H54 (cell line): Measurements from ENCODE around the gene PFDN2.
A peak's percentile ranks its signal among the peaks of the same experiment; 100 is the strongest.
"Not testable (repeated sequence)": the region's sequence is repeated elsewhere in the genome, so short reads cannot be mapped to it uniquely, and the experiment has no call there.

Source experiments
- DNase-seq: peaks from one replicate; pipeline ENCODE4 v3.0.0; 2011; ENCODE audit warnings: low spot score, mixed read lengths; ENCODE audit not compliant: insufficient read length
- FAIRE-seq: peaks from 3 replicates; lab custom pipeline; 2011; peaks lifted over from hg19 to GRCh38; lab: Jason Lieb, UNC
- POLR2A ChIP-seq: IDR thresholded peaks from 2 replicates; pipeline ENCODE4 v1.6.1; 2011; ENCODE audit warnings: low read depth, mild to moderate bottlenecking, low read length

Gene PFDN2

DNA sequence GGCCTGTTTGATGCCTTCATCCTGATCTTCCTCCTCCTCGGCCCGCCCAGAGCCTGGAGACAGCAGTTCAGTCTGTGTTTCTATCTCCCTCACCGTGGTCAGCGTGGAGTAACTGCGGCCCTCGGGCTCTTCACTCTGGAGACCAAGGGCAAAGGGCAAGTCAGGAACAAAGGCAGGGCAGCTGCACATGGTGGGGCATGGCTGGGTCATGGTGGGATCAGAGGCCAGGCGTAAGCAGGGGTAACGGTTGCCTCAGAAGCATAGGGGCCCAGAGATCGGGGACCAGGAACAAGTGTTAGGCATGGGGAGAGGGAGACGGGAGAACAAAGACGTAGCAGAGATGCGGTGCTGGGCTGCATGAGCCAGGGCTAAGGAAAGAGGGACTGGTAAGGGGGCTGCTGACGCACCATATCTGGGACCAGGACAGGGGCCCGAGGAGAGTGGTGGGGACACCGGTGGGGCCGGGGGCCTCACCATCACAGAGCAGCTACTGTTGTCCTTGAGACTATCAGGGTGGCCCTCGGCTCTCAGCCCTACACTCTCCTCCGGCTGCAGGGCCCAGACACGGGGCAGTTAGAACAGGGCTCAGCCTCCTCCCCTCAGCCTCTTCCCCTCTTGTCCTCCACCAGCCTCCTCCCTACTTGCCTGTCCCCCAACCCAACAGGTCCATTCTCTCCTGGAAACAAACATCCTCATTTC, 44.9 kb downstream of the PFDN2 start:
- DNase-seq = no peak
- TF ChIP-seq POLR2A = no peak
- no peak for FAIRE-seq

DNA sequence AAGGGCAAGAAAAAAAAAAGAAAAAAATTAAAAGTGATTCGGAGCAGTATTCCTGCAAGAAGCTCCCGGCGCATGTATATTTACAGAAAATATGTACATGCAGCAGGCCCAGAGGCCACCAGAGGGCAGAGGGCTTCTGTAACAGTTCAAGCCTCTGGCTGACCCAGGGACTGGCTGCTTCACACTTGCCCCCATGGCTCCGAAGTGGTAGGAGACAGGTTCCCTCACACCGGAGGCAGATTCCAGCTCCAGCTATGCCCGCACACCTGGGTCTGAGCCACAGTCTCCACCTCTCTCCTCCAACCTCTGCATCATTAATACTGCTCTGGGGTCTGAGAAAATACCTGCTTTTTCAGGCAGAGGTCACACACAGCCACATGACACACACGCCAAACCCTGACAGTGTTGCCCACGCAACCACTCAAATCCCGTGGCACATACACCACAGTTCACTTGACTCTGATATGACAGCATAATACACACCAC, 45.9 kb downstream of the PFDN2 start:
- FAIRE-seq = no peak
- peak; percentile 54 for DNase-seq
- no peak for TF ChIP-seq POLR2A

DNA sequence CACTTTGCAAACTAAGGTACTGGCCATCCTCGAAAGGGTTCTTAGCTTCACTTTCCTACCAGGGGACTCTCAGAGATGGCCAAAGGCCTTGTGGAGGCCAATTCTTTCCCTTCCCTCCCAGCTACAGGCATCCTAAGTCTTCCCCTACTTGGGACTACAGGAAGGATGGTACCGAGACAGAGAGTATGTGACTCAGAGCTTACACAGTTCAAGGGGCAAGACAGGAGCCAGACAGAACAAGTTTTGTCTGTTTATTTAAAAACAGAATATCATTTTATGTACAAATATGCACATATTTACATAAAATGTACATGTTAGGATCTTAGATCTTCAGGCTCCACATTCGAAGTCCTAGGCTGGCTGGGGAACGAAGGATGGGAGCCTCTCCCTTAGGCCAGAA, 47.1 kb downstream of the PFDN2 start:
- no peak for DNase-seq
- FAIRE-seq = no peak
- TF ChIP-seq POLR2A = no peak

DNA sequence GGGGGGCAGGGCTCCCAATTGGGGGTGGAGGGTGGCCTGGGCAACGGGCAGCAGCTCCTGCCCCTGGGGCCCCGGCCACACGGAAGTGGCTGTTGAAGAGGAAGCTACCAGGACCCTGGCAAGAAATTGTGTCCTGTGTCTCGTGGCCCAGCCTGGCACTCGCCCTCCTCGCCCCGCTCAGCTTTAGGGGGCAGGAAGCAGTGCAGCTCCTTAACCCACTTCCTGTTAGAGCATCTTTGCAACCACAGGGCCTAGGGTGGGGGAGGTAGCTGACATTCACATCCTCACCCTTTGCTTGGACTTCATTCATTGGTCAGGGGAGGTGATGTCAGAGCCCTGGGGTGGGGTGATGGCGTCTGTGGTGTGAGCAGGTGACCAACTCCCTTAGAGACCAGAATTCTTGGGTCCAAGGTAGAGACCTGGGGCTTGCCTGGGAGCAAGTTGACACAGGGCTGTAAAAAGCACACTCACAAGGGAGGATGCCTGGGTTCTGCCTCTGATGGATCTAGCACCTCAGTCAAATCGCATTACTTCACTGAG, 48.0 kb downstream of the PFDN2 start, which contains the start of gene ARHGAP30:
Gene ARHGAP30 (minus strand): TSS at position 161 of the 540 bp plus-strand sequence. CDS start 267 bp downstream, outside the sequence.
- TF ChIP-seq POLR2A = no peak
- DNase-seq (no peak), FAIRE-seq (no peak)

DNA sequence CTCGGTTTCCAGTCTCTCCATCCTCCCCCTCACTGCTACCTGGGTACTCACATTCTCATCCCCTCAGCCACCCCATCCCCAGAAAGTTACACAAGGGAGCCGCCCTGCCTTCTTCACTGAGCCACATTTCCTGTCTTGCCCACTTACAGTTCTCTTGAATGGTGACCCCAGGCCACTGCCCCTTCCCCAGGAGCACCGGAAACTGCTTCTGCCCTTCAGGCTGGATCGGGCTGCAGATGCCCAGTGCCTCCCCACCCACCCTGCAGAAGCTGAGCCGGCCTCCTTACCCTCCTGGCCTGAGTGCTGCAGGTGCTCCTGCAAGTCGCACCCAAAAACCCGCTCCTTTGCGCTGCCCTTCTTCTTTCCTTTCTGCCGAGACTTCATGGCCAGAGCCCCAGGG, 48.6 kb downstream of the PFDN2 start:
- no peak for DNase-seq
- TF ChIP-seq POLR2A = no peak
- no peak for FAIRE-seq

DNA sequence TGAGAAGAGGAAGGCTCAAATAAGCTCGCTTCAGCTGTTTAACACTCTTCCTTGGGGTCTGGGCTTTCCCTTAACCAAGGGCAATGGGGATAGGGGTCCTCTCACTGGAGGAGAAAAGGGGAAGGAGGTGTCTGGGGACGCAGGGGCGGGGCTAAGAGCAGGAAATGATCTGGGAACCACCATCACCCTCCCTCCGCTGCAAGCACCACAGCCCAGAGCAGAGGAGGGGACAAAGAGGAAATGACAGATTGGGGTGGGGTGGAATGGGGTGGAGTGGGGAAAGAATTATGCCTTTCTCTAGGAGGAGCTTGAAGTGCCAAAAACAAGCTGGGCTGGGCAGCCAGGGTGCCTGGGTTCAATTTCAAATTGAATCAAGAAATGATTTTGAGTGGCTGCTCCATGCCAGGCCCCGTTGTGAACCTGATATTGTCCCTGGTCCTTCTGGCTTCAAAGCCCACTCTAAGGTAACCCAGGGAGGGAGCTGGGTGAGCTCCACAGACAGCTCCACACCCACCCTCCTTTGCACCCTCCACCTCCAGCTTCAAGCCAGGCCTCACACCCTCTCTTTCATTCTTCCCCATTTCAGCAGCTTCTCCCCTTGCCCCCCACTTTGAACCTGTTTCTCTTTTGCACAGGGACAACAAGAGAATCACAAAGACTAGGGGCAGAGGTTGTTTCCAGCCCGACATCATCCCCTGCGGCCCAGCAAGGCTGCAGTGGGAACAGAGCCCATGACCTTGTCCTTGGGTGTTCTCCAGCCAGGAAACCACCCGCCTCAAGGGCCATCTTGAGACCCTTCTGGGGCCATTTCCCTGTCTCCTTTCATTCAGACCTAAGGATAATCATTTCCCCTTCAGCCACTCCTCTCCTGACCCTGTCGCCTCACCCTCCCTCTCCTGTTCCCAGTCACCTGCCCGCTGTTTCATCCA, 49.3 kb downstream of the PFDN2 start:
- FAIRE-seq (no peak), DNase-seq (no peak)
- no peak for TF ChIP-seq POLR2A

DNA sequence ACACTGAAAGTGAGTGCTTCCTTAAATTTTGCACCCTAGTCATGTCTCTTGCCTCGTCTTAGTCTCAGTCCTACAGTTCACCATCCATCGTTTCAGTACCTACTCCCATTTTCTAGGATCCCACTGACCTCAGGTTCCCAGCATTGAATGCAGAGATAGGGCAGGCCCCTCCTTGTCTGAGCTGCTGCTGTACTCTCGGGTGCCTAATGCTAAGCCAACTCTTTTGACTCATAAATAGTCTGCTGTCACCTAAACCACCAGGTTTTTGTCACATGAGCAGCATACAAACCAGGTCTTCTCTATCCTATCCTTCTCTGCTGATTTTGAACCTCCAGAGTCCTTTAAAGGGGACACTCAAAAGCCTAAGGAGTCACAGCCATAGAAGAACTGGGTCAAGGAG, 51.1 kb downstream of the PFDN2 start:
- no peak for FAIRE-seq
- TF ChIP-seq POLR2A = no peak

DNA sequence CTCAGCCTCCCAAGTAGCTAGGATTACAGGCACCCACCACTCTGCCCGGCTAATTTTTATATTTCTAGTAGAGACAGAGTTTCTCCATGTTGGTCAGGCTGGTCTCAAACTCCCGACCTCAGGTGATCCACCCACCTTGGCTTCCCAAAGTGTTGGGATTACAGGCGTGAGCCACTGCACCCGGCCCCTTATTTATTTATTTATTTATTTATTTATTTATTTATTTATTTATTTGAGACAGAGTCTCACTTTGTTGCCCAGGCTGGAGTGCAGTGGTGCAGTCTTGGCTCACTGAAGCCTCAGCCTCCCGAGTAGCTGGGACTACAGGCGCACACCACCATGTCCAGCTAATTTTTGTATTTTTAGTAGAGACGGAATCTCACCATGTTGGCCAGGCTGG, 52.2 kb downstream of the PFDN2 start:
- not testable (repeated sequence) for FAIRE-seq, DNase-seq

More for the DNA sequence above, 51.1 kb downstream of the PFDN2 start:
- no peak for DNase-seq

DNA sequence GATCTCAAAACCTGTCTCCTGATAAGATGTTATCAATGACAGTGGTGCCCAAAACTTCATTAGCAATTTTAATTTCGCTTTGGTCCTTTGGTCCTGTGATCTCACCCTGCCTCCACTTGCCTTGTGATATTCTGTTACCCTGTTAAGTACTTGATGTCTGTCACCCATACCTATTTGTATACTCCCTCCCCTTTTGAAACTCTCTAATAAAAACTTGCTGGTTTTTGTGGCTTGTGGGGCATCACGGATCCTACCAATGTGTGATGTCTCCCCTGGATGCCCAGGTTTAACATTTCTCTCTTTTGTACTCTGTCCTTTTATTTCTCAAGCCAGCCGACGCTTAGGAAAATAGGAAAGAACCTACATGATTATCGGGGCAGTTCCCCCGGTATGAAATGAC, 53.9 kb downstream of the PFDN2 start:
- FAIRE-seq, DNase-seq: not testable (repeated sequence)

DNA sequence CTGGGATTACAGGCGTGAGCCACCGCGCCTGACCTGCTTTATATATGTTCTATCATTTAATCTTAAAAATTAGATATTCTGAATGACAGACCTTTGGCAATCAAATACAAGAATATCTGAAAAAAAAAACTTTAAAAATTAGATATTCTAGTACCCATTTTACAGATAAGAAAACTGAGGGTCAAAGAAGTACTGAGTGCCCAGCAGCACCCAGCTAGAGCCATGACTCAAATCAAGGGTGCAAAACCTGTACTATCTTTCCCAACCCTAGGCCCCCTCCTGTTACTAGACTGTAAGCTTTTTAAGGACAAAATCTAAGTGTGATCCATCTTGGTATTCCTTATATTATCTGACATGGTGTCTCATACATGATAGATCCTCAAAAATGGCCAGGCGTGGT, 56.4 kb downstream of the PFDN2 start:
- no peak for DNase-seq
- no peak for FAIRE-seq

DNA sequence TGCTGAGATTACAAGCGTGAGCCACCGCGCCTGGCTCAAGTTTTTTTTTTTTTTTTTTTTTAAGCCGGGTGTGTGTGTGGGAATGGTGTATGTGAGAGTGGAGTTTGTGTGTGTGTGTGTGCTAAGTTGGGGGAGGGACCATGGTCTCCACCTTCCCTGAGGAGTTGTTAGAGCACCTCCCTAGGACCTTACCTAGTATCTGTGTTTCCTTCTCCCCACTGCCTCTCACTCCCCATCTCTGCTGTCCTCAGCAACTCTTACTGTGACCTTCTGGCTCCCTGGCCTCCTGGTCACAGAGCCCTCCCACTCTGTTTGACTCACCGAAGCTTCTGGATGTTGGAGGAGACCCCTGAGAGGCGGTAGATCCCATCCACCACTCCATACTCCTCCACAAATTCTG, 58.5 kb downstream of the PFDN2 start:
- no peak for TF ChIP-seq POLR2A
- no peak for FAIRE-seq
- no peak for DNase-seq

More for the DNA sequence above, 56.4 kb downstream of the PFDN2 start:
- TF ChIP-seq POLR2A = no peak

DNA sequence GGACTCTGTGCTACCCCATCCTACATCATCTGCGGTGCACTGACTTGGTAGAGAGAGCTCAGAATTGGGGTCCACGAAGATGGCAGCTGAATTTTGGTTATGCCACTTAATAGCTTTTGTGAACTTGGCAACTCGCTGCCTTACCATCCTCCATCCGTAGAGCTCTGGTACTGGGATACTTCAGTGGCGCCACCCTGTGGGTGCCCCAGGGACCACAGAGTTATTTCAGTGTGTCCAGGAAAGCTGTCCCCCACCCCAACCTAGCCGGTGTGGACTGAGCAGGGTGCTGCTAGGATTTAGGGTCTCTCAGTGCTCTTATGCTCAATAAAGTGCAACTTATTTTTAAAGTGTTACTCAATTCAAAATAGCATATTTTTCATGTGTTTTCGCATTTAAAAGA, 63.0 kb downstream of the PFDN2 start:
- no peak for TF ChIP-seq POLR2A
- no peak for FAIRE-seq
- no peak for DNase-seq

DNA sequence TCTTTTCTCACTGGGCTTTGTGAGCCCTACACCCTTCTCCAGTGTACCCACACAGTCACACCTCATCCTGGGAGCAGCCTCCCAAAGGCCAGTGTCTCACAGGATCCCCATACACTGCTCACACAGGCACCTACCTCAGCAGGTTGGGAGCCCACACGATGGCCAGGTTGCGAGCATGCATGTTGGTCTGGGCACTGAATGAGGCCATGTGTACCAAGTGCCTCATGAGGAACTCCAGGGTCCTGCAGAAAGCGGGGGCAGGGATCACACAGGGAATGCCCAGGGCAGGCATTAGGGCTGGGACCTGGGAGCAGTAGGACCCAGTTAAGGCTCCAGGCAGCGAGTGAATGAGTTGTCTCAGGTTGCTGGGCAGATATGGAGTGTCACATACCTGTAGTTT, 63.6 kb downstream of the PFDN2 start:
- DNase-seq (no peak), FAIRE-seq (no peak)
- no peak for TF ChIP-seq POLR2A

DNA sequence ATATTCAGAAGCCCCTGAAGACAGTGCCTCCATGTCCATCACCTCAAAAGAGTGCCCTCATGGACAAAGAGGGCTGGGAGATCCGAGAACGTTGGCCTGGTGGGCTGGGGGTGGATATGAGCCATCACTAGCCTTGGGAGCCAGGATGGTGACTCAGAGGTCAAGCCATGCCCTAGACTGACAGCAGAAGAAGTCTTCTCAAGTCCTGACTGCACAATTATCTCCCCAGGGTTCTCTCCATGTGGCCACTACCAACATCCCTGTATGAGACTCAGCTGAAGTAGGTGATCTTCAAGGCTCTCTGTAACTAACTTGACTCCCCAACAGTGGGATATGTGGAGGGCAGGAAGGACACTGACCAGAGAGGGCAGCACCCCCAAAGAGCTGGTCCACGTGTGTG, 64.9 kb downstream of the PFDN2 start:
- no peak for TF ChIP-seq POLR2A
- FAIRE-seq (no peak), DNase-seq (no peak)
